Thyroid gland (tissue), 4 donors: ENCODE results near the gene TEX35.

Source experiments
- POLR2A ChIP-seq, 2 donors: fragments of 450-650 bp; IDR thresholded peaks; one replicate each; pipeline ENCODE4 v1.6.1; 2017; ENCODE audit warnings: antibody characterized with exemption in 2 of 2, mild to moderate bottlenecking in 2 of 2, moderate library complexity in 1 of 2
- TF ChIP-seq, protein P1 (sequence below), 6 experiments: fragments of 200-600 bp in 3 of 6; fragments of 450-650 bp in 3 of 6; sonication (generic) in 3 of 6; IDR thresholded peaks; one replicate each; pipeline ENCODE4 v1.5.1; 2016 to 2019; ENCODE audit warnings: antibody characterized with exemption in 6 of 6, mild to moderate bottlenecking in 2 of 6, inconsistent platforms in 1 of 6, moderate library complexity in 1 of 6

GRCh38 chr1:178564086-178564782 lies 51.3 kb downstream of the TEX35 start:
- TF ChIP-seq, protein P1, sequence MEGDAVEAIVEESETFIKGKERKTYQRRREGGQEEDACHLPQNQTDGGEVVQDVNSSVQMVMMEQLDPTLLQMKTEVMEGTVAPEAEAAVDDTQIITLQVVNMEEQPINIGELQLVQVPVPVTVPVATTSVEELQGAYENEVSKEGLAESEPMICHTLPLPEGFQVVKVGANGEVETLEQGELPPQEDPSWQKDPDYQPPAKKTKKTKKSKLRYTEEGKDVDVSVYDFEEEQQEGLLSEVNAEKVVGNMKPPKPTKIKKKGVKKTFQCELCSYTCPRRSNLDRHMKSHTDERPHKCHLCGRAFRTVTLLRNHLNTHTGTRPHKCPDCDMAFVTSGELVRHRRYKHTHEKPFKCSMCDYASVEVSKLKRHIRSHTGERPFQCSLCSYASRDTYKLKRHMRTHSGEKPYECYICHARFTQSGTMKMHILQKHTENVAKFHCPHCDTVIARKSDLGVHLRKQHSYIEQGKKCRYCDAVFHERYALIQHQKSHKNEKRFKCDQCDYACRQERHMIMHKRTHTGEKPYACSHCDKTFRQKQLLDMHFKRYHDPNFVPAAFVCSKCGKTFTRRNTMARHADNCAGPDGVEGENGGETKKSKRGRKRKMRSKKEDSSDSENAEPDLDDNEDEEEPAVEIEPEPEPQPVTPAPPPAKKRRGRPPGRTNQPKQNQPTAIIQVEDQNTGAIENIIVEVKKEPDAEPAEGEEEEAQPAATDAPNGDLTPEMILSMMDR (IDR thresholded peaks at IDR 0.05) = no peak
- TF ChIP-seq POLR2A (IDR thresholded peaks at IDR 0.05) = no peak
